Measurements from ENCODE around the gene CATSPERD. TPM values are rescaled to one million over a fixed set of nuclear protein-coding genes. Genes with fewer than 3 reads are reported as not detected.

Gene CATSPERD
- total and polyA plus RNA-seq, 9 of the 15 experiments (the other 6 are each of a cell fraction or from before 2014, with no cell fraction given), result not detected

DNA sequence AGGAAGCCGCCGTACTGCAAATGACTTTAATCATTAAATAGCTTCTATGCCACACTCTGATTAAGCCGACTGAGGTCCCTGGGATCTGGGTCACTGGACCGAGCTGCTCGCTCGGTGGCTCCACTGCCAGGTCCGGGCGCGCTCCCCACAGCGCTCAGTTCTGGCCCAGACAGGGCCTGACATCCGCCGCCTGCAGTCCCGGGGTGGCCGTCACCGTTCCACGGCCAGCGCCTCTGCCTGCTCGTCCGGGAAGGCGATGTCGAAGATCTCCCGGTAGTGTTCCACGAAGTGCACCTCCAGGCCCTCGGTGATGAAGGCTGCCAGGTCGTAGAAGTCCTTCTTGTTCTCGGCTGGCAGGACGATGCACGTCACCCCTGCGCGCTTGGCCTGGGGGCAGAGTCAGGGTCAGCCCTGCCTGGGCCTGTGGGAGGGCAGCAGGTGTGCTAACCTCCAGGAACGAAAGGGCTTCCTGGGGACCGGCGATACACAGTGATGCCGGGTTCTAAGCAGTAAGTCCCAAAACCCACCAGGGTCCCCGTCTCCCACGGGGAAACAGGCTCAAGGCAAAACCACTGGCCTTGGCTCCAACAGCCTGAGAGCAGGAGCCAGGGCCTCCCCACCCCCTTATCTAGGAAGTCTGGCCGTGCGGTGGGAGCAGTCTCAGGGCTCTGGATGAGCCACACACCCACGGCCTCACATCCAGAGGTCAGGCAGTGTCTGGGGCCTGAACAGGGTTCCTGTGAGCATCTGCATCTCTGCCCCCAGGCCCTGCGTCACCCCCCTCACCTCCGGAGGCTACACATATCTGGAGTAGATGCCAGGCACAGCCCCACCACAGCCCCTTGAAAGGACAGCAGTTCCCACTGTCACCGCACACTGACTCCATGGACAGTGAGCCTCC lies 28.4 kb upstream of the CATSPERD start (continued):
- peak; percentile 56; the same call in 1 of the 2 replicates for TF ChIP-seq ZNF134 (CRISPR knock-in tag; conservative IDR thresholded peaks at IDR 0.05)

GRCh38 chr19:5692723-5693194 lies 27.7 kb upstream of the CATSPERD start:
- H4K20me1 ChIP-seq (replicated peaks; ENCODE audit: control insufficient read depth, insufficient read depth, low read length), result peaks cover 57% of the 10 kb centered on the region
- H3K27ac ChIP-seq (ENCODE audit: extremely low read depth, low read depth, low read length), result peak overlapping the region; percentile 96; the same call in 2 of the 3 replicates
- peaks cover 75% of the 10 kb centered on the region for H3K36me3 ChIP-seq (ENCODE audit: control insufficient read depth, insufficient read depth, low read length)
- ChIA-PET CTCF (ENCODE audit: low intra/inter-chr PET ratio) (no interaction called here), POLR2A (interaction anchor here (0.6 to 2.4 kb wide), 4 partner anchors 15 to 26 kb away, joined by 3 to 9 read pairs (median 4); no protein-coding TSS in a partner anchor)
- H3K9ac ChIP-seq (ENCODE audit: insufficient read depth in 1 of 2, low read depth in 2 of 2, low read length in 2 of 2), result peak overlapping the region; percentile 94 to 98; a peak in 3 of 4 replicates
- in situ Hi-C loops (cut with MboI) (no loop called here), intact Hi-C loops (cut with micrococcal nuclease) (loop anchor here (1.0 kb wide), 1 partner anchor 26 kb away; no protein-coding TSS in a partner anchor)
- peak overlapping the region; percentile 100 for H3K4me3 ChIP-seq
- FAIRE-seq (no peak), DNase-seq (ENCODE audit: extremely low read depth in 1 of 4, low spot score in 3 of 4) (peak in 1 of 4 experiments; percentile 40), ATAC-seq (peak; percentile 0)
- H3K79me2 ChIP-seq (ENCODE audit: control insufficient read depth, insufficient read depth, low read length), result peaks cover 70% of the 10 kb centered on the region
- WGBS (ENCODE audit: insufficient coverage, low coverage, missing lambda C conversion rate), result 63% methylated on average over 7 of the region's 7 CpGs
- peak overlapping the region; percentile 93 for H3K4me2 ChIP-seq (ENCODE audit: insufficient read depth, low read length)
- H3K9me1 ChIP-seq (ENCODE audit: control insufficient read depth, insufficient read depth, low read length), result peaks cover 17% of the 10 kb centered on the region
- H3K9me3 ChIP-seq (replicated peaks; ENCODE audit: control insufficient read depth, insufficient read depth, low read depth, low read length), result no peaks in the 10 kb centered on the region
- no peak overlapping the region for H2AFZ ChIP-seq (ENCODE audit: low read depth, low read length)
- BruUV-seq (replicated peaks), result no TSS peak
- H3K27me3 ChIP-seq (ENCODE audit: control insufficient read depth in 2 of 2, insufficient read depth in 2 of 2, low read length in 2 of 2), result no peaks in the 10 kb centered on the region
- peaks cover 14 to 73% of the 10 kb centered on the region in 2 experiments for H3K4me1 ChIP-seq (replicated peaks in 1 of 2; ENCODE audit: control insufficient read depth in 2 of 2, insufficient read depth in 2 of 2, low read length in 2 of 2)
- TF ChIP-seq, protein P1, sequence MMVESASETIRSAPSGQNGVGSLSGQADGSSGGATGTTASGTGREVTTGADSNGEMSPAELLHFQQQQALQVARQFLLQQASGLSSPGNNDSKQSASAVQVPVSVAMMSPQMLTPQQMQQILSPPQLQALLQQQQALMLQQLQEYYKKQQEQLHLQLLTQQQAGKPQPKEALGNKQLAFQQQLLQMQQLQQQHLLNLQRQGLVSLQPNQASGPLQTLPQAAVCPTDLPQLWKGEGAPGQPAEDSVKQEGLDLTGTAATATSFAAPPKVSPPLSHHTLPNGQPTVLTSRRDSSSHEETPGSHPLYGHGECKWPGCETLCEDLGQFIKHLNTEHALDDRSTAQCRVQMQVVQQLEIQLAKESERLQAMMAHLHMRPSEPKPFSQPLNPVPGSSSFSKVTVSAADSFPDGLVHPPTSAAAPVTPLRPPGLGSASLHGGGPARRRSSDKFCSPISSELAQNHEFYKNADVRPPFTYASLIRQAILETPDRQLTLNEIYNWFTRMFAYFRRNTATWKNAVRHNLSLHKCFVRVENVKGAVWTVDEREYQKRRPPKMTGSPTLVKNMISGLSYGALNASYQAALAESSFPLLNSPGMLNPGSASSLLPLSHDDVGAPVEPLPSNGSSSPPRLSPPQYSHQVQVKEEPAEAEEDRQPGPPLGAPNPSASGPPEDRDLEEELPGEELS (CRISPR knock-in tag; IDR thresholded peaks at IDR 0.05; ENCODE audit: borderline replicate concordance), result 0 out of 2 replicates have a peak, but pooled peaks have one; percentile 77
- TF ChIP-seq MBD2 (IDR thresholded peaks at IDR 0.05; ENCODE audit: borderline replicate concordance, low read depth) (0 out of 2 replicates have a peak, but pooled peaks have one; percentile 11), HDAC6 (IDR thresholded peaks at IDR 0.05; ENCODE audit: low read depth, low read length) (no peak), OTX1 (CRISPR knock-in tag; IDR thresholded peaks at IDR 0.05) (peak; percentile 24; the same call in 1 of the 2 replicates), RUNX1 (IDR thresholded peaks at IDR 0.05; ENCODE audit: low read depth) (0 out of 2 replicates have a peak, but pooled peaks have one; percentile 21), POLR2AphosphoS5 (IDR thresholded peaks at IDR 0.05; ENCODE audit: control insufficient read depth, insufficient read depth, low read depth, low read length) (peak; percentile 57), POLR2A (conservative IDR thresholded peaks at IDR 0.05) (0 out of 2 replicates have a peak, but pooled peaks have one; percentile 54), NCOA6 (IDR thresholded peaks at IDR 0.05) (no peak), ZNF431 (CRISPR knock-in tag; IDR thresholded peaks at IDR 0.05) (peak; percentile 25; the same call in 1 of the 2 replicates), MEF2D (tag; conservative IDR thresholded peaks at IDR 0.05; ENCODE audit: low read depth) (no peak), ZBTB17 (CRISPR knock-in tag; IDR thresholded peaks at IDR 0.05) (peak; percentile 9; the same call in 1 of the 2 replicates), SIRT6 (IDR thresholded peaks at IDR 0.05; ENCODE audit: low read depth, low read length) (peak; percentile 93), HNRNPUL1 (IDR thresholded peaks at IDR 0.05; ENCODE audit: low read length) (peak; percentile 88; the same call in 1 of the 2 replicates), PTBP1 (IDR thresholded peaks at IDR 0.05; ENCODE audit: low read depth, low read length) (peak; percentile 77; the same call in 1 of the 2 replicates), SP1 (CRISPR knock-in tag; IDR thresholded peaks at IDR 0.05) (0 out of 2 replicates have a peak, but pooled peaks have one; percentile 12)
- TF ChIP-seq, protein P2, sequence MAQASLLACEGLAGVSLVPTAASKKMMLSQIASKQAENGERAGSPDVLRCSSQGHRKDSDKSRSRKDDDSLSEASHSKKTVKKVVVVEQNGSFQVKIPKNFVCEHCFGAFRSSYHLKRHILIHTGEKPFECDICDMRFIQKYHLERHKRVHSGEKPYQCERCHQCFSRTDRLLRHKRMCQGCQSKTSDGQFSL (CRISPR knock-in tag; IDR thresholded peaks at IDR 0.05), result peak; percentile 82
- TF ChIP-seq, protein P2 (tag; IDR thresholded peaks at IDR 0.05), result peak in 1 of 2 experiments; percentile 45; a peak in 2 of 4 replicates

Measured in K562 (cell line).